Ovary (tissue), 9 donors: ENCODE measurements around the gene USP20. TPM values are rescaled to one million over a fixed set of nuclear protein-coding genes. Genes with fewer than 3 reads are reported as not detected.
"Not testable (repeated sequence)": the region's sequence is repeated elsewhere in the genome, so short reads cannot be mapped to it uniquely, and the experiment has no call there.

Experiments
- DNase-seq, 5 donors: peaks; one replicate each; pipeline ENCODE4 v3.0.0-alpha.2; 2019 to 2020
- H3K27ac ChIP-seq, 2 donors: fragments of 200-600 bp; one replicate each; pipeline versions ENCODE4 v1.5.1 to v1.8.0; 2019 to 2022
- H3K27me3 ChIP-seq: fragments of 200-600 bp; one replicate; pipeline ENCODE4 v1.8.0; 2022
- H3K36me3 ChIP-seq: fragments of 200-600 bp; sonication (generic); one replicate; pipeline ENCODE4 v1.5.1; 2019
- H3K4me1 ChIP-seq: one replicate; pipeline ENCODE4 v1.8.1; 2013; ENCODE audit warnings: mild to moderate bottlenecking, moderate library complexity; ENCODE audit not compliant: insufficient read depth
- H3K4me3 ChIP-seq: fragments of 200-600 bp; sonication (generic); one replicate; pipeline ENCODE4 v1.5.1; 2017
- H3K9me3 ChIP-seq, 2 donors: fragments of 200-600 bp in 1 of 2; sonication (generic) in 1 of 2; one replicate each; pipeline versions ENCODE4 v1.5.1 to v1.8.1; 2013 to 2019; ENCODE audit warnings: mild to moderate bottlenecking in 1 of 2, moderate library complexity in 1 of 2
- EP300 ChIP-seq: sonication (generic); formaldehyde crosslinking; IDR thresholded peaks from one replicate; pipeline ENCODE4 v1.6.1; 2017; ENCODE audit warnings: antibody characterized with exemption
- POLR2A ChIP-seq: fragments of 450-650 bp; IDR thresholded peaks from one replicate; pipeline ENCODE4 v1.6.1; 2017; ENCODE audit warnings: antibody characterized with exemption, mild to moderate bottlenecking, moderate library complexity
- WGBS, 3 donors: extraction: QIAGEN DNeasy Blood & Tissue Kit in 1 of 3; methylation state at CpG; one replicate each; pipeline versions ENCODE4 v1.1.5 to v1.1.7; 2013 to 2017; 5-methylcytosine and 5-hydroxymethylcytosine counted together
- intact Hi-C, 4 donors: fragments of 100-400 bp; cut with DNase I; formaldehyde crosslinking; loops; one replicate each; pipeline versions ENCODE4 v1.11.0 to v1.15.1; 2022 to 2023
- polyA plus RNA-seq, 2 donors: library from polyadenylated mRNA; stranded (reverse); fragments of 200-250 nt in 1 of 2; fragments of 350-450 nt in 1 of 2; fragmentation: Illumina TruSeq in 1 of 2; extraction: RNeasy Lipid Tissue Mini Kit (QIAGEN cat#74804) in 1 of 2; gene quantifications; one replicate each; pipeline ENCODE4 v1.2.3, GENCODE V29; 2013 to 2014
- total RNA-seq, 7 donors: library from RNA; depleted of rRNA in 2 of 7; stranded (reverse); fragments of >200 nt in 2 of 7; fragmentation: NEBNext Ultra II Directional in 3 of 7; extraction: Animal tissue kit (Norgen Biotek cat#: 25700) in 3 of 7; gene quantifications; one replicate each; pipeline versions ENCODE4 v1.1.0 to v1.2.4, GENCODE V29; 2016 to 2023
- TF ChIP-seq, protein P1 (sequence below), 3 donors: fragments of 450-650 bp in 2 of 3; fragments of 200-600 bp in 1 of 3; IDR thresholded peaks; one replicate each; pipeline versions ENCODE4 v1.5.1 to v1.8.0; 2016 to 2022; ENCODE audit warnings: antibody characterized with exemption in 3 of 3, mild to moderate bottlenecking in 1 of 3
- donor health status: DM: no; HTN: no; CAD: no; lungs with moderate emphysema.
- donor health status: DM: no; HTN: no; CAD: no.
- donor health status: Bipolar disorder and iron deficiency.
- donor health status: DM: yes; HTN: yes; CAD: no.
- donor health status: DM: no; HTN: no; CAD: no.
- donor health status: DM: yes; HTN: yes; CAD: no.

USP20 gene
- total and polyA plus RNA-seq, 9 donors = 6.8 to 39.8 (median 30.7) TPM

DNA sequence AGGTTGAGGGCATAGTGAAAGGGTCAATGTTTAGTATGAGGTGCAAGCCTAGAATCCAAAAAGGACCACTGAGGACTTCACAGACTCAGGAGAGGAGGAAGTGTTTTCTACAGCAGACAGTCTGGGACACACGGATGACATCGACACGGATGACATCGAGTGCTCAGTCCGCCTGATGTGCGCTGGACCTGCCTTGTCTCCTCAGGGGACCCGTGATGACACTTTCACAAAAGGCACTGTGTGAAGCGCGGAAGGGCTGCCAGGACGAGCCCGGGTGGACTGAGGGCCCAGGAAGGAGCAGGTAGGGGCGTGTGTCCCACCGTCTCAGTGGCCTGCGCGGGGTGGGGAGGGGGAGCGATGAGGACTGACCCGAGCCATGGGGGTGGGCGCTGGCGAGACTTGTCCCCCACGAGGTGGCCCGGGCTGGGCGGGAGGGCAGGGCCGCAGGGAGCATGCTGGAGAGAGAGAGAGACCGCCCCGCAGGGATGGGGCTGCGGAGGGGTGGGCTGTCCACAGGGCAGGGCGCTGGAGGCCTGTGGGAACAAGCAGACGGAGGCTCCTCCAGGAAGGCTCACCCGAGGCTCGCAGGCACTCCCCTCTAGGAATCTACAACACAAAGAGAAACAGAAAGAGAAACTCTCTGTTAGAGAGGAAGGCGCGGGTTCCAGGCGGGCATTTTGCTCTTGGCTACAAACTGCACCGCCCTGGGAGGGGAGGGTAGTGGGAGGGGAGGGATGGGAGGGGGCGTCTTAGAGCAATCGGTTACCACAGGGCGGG lies 54.9 kb downstream of the USP20 start:
- Histone ChIP-seq H3K9me3 (no peaks in the 10 kb centered on the region), H3K27me3 (no peaks in the 10 kb centered on the region), H3K36me3 (no peaks in the 10 kb centered on the region), H3K4me1 (peaks cover 5% of the 10 kb centered on the region), H3K27ac (no peak overlapping the region), H3K4me3 (no peak overlapping the region)
- DNase-seq = no peak
- TF ChIP-seq POLR2A = no peak
- TF ChIP-seq, protein P1, sequence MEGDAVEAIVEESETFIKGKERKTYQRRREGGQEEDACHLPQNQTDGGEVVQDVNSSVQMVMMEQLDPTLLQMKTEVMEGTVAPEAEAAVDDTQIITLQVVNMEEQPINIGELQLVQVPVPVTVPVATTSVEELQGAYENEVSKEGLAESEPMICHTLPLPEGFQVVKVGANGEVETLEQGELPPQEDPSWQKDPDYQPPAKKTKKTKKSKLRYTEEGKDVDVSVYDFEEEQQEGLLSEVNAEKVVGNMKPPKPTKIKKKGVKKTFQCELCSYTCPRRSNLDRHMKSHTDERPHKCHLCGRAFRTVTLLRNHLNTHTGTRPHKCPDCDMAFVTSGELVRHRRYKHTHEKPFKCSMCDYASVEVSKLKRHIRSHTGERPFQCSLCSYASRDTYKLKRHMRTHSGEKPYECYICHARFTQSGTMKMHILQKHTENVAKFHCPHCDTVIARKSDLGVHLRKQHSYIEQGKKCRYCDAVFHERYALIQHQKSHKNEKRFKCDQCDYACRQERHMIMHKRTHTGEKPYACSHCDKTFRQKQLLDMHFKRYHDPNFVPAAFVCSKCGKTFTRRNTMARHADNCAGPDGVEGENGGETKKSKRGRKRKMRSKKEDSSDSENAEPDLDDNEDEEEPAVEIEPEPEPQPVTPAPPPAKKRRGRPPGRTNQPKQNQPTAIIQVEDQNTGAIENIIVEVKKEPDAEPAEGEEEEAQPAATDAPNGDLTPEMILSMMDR (IDR thresholded peaks at IDR 0.05) = no peak
- TF ChIP-seq EP300 = no peak
- 82 to 87% (median 84%) methylated on average over 33 to 37 of the region's 37 CpGs for WGBS, 3 donors
- intact Hi-C loops = loop anchor here in 3 of 4 donors (5.0 to 10.0 kb wide), 3 partner anchors 152 to 345 kb away; partner anchors contain the start of gene FNBP1 (in 2 of the 3)

DNA sequence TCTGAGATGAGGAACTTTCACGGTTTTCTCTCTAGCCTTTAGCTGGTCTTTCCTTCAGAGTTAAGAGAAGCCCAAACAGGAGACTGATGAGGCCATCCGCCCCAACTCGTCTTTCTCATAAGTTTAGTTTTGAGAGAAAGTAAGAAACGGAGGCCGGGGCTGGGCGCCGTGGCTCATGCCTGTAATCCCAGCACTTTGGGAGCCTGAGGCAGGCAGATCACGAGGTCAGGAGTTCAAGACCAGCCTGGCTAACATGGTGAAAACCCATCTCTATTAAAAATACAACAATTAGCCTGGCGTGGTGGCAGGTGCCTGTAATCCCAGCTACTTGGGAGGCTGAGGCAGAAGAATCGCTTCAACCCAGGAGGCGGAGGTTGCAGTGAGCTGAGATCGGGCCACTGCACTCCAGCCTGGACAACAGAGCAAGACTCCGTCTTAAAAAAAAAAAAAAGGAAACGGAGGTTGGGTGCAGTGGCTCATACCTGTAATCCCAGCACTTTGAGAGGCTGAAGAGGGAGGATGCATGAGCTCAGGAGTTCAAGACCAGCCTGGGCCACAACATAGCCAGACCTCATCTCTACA lies 55.6 kb downstream of the USP20 start:
- H3K4me3 ChIP-seq, H3K9me3 ChIP-seq, H3K27ac ChIP-seq, intact Hi-C loops, H3K27me3 ChIP-seq, H3K36me3 ChIP-seq, DNase-seq, H3K4me1 ChIP-seq: not testable (repeated sequence)
- WGBS, 3 donors = 90 to 97% (median 94%) methylated on average over 14 of the region's 14 CpGs

DNA sequence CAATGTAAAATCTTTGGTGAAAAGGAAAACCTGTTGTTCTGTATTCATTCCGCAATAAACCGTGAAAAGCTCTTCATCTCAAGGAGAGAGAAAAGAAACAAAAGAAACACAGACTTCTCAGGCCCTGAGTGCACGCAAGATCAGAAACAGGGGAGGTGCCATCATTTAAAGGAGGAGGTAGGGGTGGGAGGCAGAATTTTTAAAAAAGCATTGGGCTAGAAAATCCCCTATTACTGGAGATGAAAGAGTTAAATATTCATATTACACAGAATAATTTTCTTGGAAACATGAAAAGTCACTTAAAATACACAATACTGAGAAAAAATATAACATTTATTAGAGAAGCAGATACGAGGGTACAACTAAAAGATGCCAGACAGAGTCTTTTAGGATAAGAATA lies 56.3 kb downstream of the USP20 start:
- H3K27me3 ChIP-seq = no peaks in the 10 kb centered on the region
- DNase-seq = no peak
- H3K4me3 ChIP-seq = no peak overlapping the region
- peak overlapping the region in 1 of 2 donors; percentile 24 for H3K27ac ChIP-seq
- no peaks in the 10 kb centered on the region for H3K9me3 ChIP-seq
- peaks cover 2% of the 10 kb centered on the region for H3K4me1 ChIP-seq
- no peak for TF ChIP-seq POLR2A
- TF ChIP-seq, protein P1 (IDR thresholded peaks at IDR 0.05) = no peak
- no peak for TF ChIP-seq EP300
- H3K36me3 ChIP-seq = no peaks in the 10 kb centered on the region
- 28 to 50% (median 32%) methylated on average over 4 of the region's 4 CpGs for WGBS, 3 donors
- intact Hi-C loops = no loop called here

DNA sequence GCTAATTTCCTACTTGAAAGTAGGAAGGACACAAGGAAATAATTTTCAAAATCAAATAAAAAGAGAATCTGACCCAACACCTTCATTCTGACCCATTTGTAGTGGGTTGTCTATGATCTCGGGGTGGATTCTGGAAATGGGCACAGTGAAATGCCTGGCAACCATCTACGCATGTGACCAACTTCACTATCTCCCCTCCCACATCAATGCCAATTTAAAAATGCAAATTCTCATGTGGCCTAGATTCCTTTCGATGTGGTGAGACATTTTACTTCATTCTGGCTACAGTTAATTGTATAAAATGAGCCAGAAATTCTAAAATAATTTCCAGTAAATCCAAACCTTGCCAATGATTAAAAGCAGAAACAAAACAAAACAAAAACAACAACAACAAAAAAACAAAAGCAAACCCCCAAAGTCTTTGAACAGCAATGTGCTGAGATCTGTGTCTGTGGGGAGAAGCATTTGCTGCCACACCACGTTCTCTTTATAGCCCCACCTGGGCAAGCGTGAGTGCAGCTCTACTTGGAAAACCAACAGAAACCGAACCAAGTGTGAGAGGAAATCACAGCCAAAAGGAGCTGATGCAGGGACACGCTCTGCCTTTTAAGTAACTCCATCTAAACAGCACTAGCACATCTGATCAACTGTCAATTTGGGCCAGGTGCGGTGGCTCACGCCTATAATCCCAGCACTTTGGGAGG lies 59.0 kb downstream of the USP20 start:
- no peak overlapping the region for H3K27ac ChIP-seq
- no peaks in the 10 kb centered on the region for H3K36me3 ChIP-seq
- no peaks in the 10 kb centered on the region for H3K27me3 ChIP-seq
- H3K4me1 ChIP-seq = no peaks in the 10 kb centered on the region
- no peak for DNase-seq
- intact Hi-C loops = no loop called here
- H3K4me3 ChIP-seq = no peak overlapping the region
- 86 to 89% (median 89%) methylated on average over 9 of the region's 9 CpGs for WGBS, 3 donors
- H3K9me3 ChIP-seq = no peaks in the 10 kb centered on the region
- TF ChIP-seq, protein P1 (IDR thresholded peaks at IDR 0.05) = no peak
- TF ChIP-seq EP300 = no peak
